K562 (cell line): ENCODE results near the gene KIT. TPM values are rescaled to one million over a fixed set of nuclear protein-coding genes. Genes with fewer than 3 reads are reported as not detected.

Source experiments
- ATAC-seq: fragments of 200-7000 bp; cut with Tn5 transposase; 3 replicates; pipeline ENCODE4 v1.9.1; 2020; ENCODE audit warnings: moderate library complexity
- BruUV-seq: library from RNA; stranded (reverse); fragments of 400-500 nt; replicated peaks from 2 replicates; lab custom pipeline; 2021; lab: Mats Ljungman, UMichigan
- CTCF ChIA-PET: fragments of 300-600 bp; formaldehyde crosslinking; extraction: SDS; loops from one replicate; lab custom pipeline; 2021; ENCODE audit warnings: low intra/inter-chr PET ratio; lab: Yijun Ruan, JAX
- POLR2A ChIA-PET: fragments of 300-600, 350-650 bp; sonication (Branson Sonifier 250); formaldehyde crosslinking; extraction: SDS; loops from one replicate; lab custom pipeline; 2021; ENCODE audit warnings: antibody characterized with exemption, inconsistent platforms; lab: Yijun Ruan, JAX
- DNase-seq, 4 experiments: peaks; one replicate each; pipeline versions ENCODE4 v3.0.0 to v3.0.0-alpha.2; 2011 to 2018; ENCODE audit warnings: low spot score in 3 of 4, mixed read lengths in 3 of 4; ENCODE audit errors: extremely low read depth in 1 of 4
- FAIRE-seq: peaks from 2 replicates; lab custom pipeline; 2011; peaks lifted over from hg19 to GRCh38; lab: Jason Lieb, UNC
- H2AFZ ChIP-seq: 2 replicates; pipeline ENCODE4 v1.6.0; 2011; ENCODE audit warnings: low read depth, low read length, control low read depth, inconsistent platforms
- H3K27ac ChIP-seq: fragments of 200-600 bp; 3 replicates; pipeline ENCODE4 v1.8.0; 2011; ENCODE audit warnings: low read depth, mild to moderate bottlenecking, control low read depth, inconsistent platforms, low read length, moderate library complexity, mixed read lengths; ENCODE audit errors: extremely low read depth
- H3K27me3 ChIP-seq, 2 experiments: fragments of 300-600 bp in 1 of 2; 2 replicates in 1 of 2; 3 replicates in 1 of 2; pipeline versions ENCODE4 v1.6.0 to v1.8.0; 2011; ENCODE audit warnings: inconsistent platforms in 2 of 2, low read length in 2 of 2, mild to moderate bottlenecking in 1 of 2, mixed read lengths in 1 of 2, moderate library complexity in 1 of 2; ENCODE audit not compliant: control insufficient read depth in 2 of 2, insufficient read depth in 2 of 2
- H3K36me3 ChIP-seq: fragments of 300-600 bp; 3 replicates; pipeline ENCODE4 v1.8.0; 2011; ENCODE audit warnings: mild to moderate bottlenecking, low read length, inconsistent platforms; ENCODE audit not compliant: control insufficient read depth, insufficient read depth
- H3K4me1 ChIP-seq, 2 experiments: fragments of 200-600 bp in 1 of 2; replicated peaks in 1 of 2; 2 replicates in 1 of 2; 3 replicates in 1 of 2; pipeline versions ENCODE4 v1.5.1 to v1.8.0; 2011; ENCODE audit warnings: inconsistent platforms in 2 of 2, low read length in 2 of 2, mild to moderate bottlenecking in 1 of 2, mixed read lengths in 1 of 2, moderate library complexity in 1 of 2; ENCODE audit not compliant: control insufficient read depth in 2 of 2, insufficient read depth in 2 of 2
- H3K4me2 ChIP-seq: 2 replicates; pipeline ENCODE4 v1.6.1; 2011; ENCODE audit warnings: low read length, control low read depth, inconsistent platforms, mixed read lengths; ENCODE audit not compliant: insufficient read depth
- H3K4me3 ChIP-seq: fragments of 200-600 bp; sonication (generic), shearing (Covaris generic); 2 replicates; pipeline ENCODE4 v1.5.1; 2016; ENCODE audit warnings: control low read depth, inconsistent platforms
- H3K79me2 ChIP-seq: fragments of 200-600 bp; 3 replicates; pipeline ENCODE4 v1.8.0; 2011; ENCODE audit warnings: low read length, inconsistent platforms; ENCODE audit not compliant: control insufficient read depth, insufficient read depth
- H3K9ac ChIP-seq, 2 experiments: 2 replicates each; pipeline versions ENCODE4 v1.6.0 to v1.6.1; 2011; ENCODE audit warnings: low read depth in 2 of 2, low read length in 2 of 2, control low read depth in 1 of 2, inconsistent platforms in 1 of 2, mild to moderate bottlenecking in 1 of 2, mixed read lengths in 1 of 2; ENCODE audit not compliant: insufficient read depth in 1 of 2
- H3K9me1 ChIP-seq: one replicate; pipeline ENCODE4 v1.6.0; 2011; ENCODE audit warnings: inconsistent platforms, mild to moderate bottlenecking, low read length, moderate library complexity; ENCODE audit not compliant: control insufficient read depth, insufficient read depth
- H3K9me3 ChIP-seq: replicated peaks from 2 replicates; pipeline ENCODE4 v1.5.1; 2011; ENCODE audit warnings: low read depth, low read length, inconsistent platforms; ENCODE audit not compliant: control insufficient read depth, insufficient read depth
- H4K20me1 ChIP-seq: replicated peaks from 2 replicates; pipeline ENCODE4 v1.6.1; 2011; ENCODE audit warnings: low read length, inconsistent platforms, mixed read lengths; ENCODE audit not compliant: control insufficient read depth, insufficient read depth
- ESRRA ChIP-seq: fragments of 450-650 bp; IDR thresholded peaks from 2 replicates; pipeline ENCODE4 v1.6.1; 2014; ENCODE audit warnings: low read depth, mild to moderate bottlenecking, moderate library complexity, borderline replicate concordance
- KDM2B ChIP-seq: fragments of 250-450 bp; sonication (Bioruptor Pico); IDR thresholded peaks from 2 replicates; pipeline ENCODE4 v1.8.0; 2021; ENCODE audit warnings: mild to moderate bottlenecking, moderate library complexity
- MEIS2 ChIP-seq: fragments of 450-650 bp; IDR thresholded peaks from 2 replicates; pipeline ENCODE4 v1.6.1; 2014; ENCODE audit warnings: mild to moderate bottlenecking; ENCODE audit not compliant: partially characterized antibody
- MTA1 ChIP-seq: fragments of 450-650 bp; IDR thresholded peaks from 2 replicates; pipeline ENCODE4 v1.6.1; 2017; ENCODE audit warnings: borderline replicate concordance
- SP2 ChIP-seq: IDR thresholded peaks from 2 replicates; pipeline ENCODE4 v1.6.1; 2011; ENCODE audit warnings: mild to moderate bottlenecking, low read depth, low read length, moderate library complexity; ENCODE audit not compliant: poor library complexity, severe bottlenecking; ENCODE audit errors: extremely low read depth
- SRSF3 ChIP-seq: fragments of 200-400 bp; formaldehyde crosslinking; IDR thresholded peaks from 2 replicates; pipeline ENCODE4 v1.6.1; 2016; ENCODE audit warnings: mild to moderate bottlenecking, low read length, moderate library complexity; ENCODE audit not compliant: insufficient read depth
- ZNF165 ChIP-seq: fragments of 250-450 bp; sonication (Bioruptor Pico); IDR thresholded peaks from 2 replicates; pipeline ENCODE4 v1.4.0; 2020; ENCODE audit warnings: borderline replicate concordance
- ZNF584 ChIP-seq: fragments of 200-800 bp; sonication (Bioruptor generic); IDR thresholded peaks from 2 replicates; pipeline ENCODE4 v1.6.1; 2016; ENCODE audit warnings: low read depth, mild to moderate bottlenecking, missing genetic modification characterization, missing compliant biosample characterization
- ZNF707 ChIP-seq: fragments of 250-450 bp; sonication (Bioruptor Pico); conservative IDR thresholded peaks from 2 replicates; pipeline ENCODE4 v1.8.0; 2022; ENCODE audit warnings: inconsistent platforms, mild to moderate bottlenecking, moderate library complexity
- WGBS: fragments of 100-300 bp; shearing (Covaris generic); methylation state at CpG from one replicate; pipeline ENCODE4 v1.1.6; 2016; ENCODE audit warnings: low coverage, mixed read lengths; ENCODE audit not compliant: insufficient coverage; ENCODE audit errors: missing lambda C conversion rate; 5-methylcytosine and 5-hydroxymethylcytosine counted together
- in situ Hi-C: fragments of 300-500 bp; cut with MboI; formaldehyde crosslinking; loops from 4 replicates; pipeline ENCODE4 v1.15.0; 2018; ENCODE audit warnings: inconsistent platforms, mixed read lengths
- intact Hi-C: fragments of 100-400 bp; cut with micrococcal nuclease; formaldehyde crosslinking; loops from 2 replicates; pipeline ENCODE4 v1.14.2; 2022
- polyA plus RNA-seq, 8 experiments: library from polyadenylated mRNA; depleted of rRNA in 4 of 8; stranded (reverse) in 5 of 8; unstranded in 3 of 8; fragments of >200 nt; fragmentation: Nextera tagmentation in 2 of 8; fragmentation: Illumina TruSeq in 1 of 8; extraction: Ambion mirVana in 2 of 8; extraction: Trizol in 1 of 8; gene quantifications; 2 replicates each; pipeline versions ENCODE4 v1.2.1 to v1.2.3, GENCODE V29; 2011 to 2014; ENCODE audit warnings: inconsistent platforms in 1 of 8, missing spikeins in 1 of 8
- total RNA-seq, 7 experiments: library from RNA; depleted of rRNA in 6 of 7; stranded (reverse); fragments of >200 nt in 6 of 7; fragmentation: Illumina TruSeq in 2 of 7; extraction: Trizol in 2 of 7; gene quantifications; 2 replicates each; pipeline versions ENCODE4 v1.2.1 to v1.2.3, GENCODE V29; 2011 to 2021; ENCODE audit warnings: low replicate concordance in 1 of 7
- TF ChIP-seq, protein P1 (sequence below): sonication (generic); formaldehyde crosslinking; IDR thresholded peaks from 2 replicates; pipeline ENCODE4 v1.8.0; 2023; ENCODE audit warnings: missing genetic modification reagents, mild to moderate bottlenecking, borderline replicate concordance

Gene KIT
- total and polyA plus RNA-seq, 9 of the 15 experiments (the other 6 are each of a cell fraction or from before 2014, with no cell fraction given), result 0.27 to 5.6 (median 0.57) TPM

DNA sequence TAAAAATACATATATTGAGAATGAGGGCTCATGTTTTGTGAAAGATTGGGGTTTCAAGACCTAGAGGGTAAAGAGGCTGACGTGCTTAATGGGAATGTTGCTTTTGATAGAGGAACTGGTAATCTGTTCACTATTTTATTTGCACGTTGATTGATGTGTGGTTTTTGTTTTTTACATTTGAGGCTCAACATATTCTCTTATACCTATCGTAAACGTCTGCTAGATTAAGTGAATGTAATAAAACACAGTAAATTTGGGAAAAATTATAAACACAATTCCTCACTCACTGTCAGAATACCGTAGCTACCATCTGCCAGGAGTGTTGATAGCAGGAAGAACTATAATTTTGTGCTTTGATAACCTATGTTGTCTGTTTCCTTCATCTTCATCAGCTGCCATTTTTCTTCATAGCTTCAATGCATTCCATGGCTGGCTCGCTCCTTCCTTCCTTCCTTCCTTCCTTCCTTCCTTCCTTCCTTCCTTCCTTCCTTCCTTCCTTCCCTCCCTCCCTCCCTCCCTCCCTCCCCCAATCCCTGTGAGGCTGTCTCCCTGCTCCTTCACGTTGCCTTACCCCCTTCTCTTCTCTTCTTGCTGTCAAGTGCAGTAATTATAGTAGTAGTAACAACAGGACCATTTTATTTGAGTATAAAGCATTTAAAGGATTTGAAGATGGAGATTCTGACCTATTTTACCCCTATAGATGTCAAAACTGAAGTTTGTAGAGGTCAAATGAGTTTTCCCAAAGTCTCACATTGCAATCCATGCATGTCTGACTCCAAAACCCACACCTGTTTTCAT lies 20.3 kb downstream of the KIT start:
- no peaks in the 10 kb centered on the region for H3K9me3 ChIP-seq
- intact Hi-C loops (no loop called here), in situ Hi-C loops (no loop called here)
- H3K79me2 ChIP-seq, result no peaks in the 10 kb centered on the region
- H3K27me3 ChIP-seq, result no peaks in the 10 kb centered on the region; a peak in 1 of 5 replicates
- no peak overlapping the region for H3K9ac ChIP-seq
- H3K36me3 ChIP-seq, result no peaks in the 10 kb centered on the region
- H3K27ac ChIP-seq, result no peak overlapping the region
- WGBS, result 22% methylated on average over 5 of the region's 7 CpGs
- no peak overlapping the region for H3K4me3 ChIP-seq
- BruUV-seq, result no TSS peak
- CTCF ChIA-PET, result no interaction called here
- no peaks in the 10 kb centered on the region for H3K9me1 ChIP-seq
- H3K4me1 ChIP-seq, result no peaks in the 10 kb centered on the region; a peak in 1 of 5 replicates
- no peaks in the 10 kb centered on the region for H4K20me1 ChIP-seq
- DNase-seq (no peak), ATAC-seq (no peak), FAIRE-seq (no peak)
- no peak overlapping the region for H3K4me2 ChIP-seq
- H2AFZ ChIP-seq, result no peak overlapping the region
- POLR2A ChIA-PET, result interaction anchor here (0.6 kb wide), 1 partner anchor 318 kb away, joined by 3 read pairs; no protein-coding TSS in a partner anchor
- TF ChIP-seq ZNF165 (no peak), MTA1 (no peak), ZNF707 (CRISPR knock-in tag) (no peak), SP2 (no peak), MEIS2 (no peak)

DNA sequence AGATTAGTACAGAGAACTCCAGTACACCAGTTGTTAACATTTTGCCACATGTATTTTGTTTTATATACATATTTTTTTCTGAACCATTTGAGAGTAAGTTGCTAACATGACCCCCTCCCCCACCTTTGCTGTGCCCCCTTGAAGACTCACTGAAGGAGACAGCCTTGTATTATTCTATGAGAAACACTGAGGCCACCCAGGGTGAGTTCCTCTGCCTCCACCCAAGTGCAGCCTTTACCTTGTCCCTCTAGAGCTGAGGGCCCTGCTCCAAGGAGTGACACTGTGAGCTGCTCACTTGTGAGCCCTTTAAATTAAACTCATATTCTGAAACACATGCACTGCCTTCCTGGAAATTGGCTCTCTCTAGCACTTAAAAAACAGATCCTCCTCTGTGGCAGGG lies 21.1 kb downstream of the KIT start:
- DNase-seq (no peak), ATAC-seq (no peak), FAIRE-seq (no peak)
- no peak overlapping the region for H3K27ac ChIP-seq
- no peaks in the 10 kb centered on the region; a peak in 1 of 5 replicates for H3K4me1 ChIP-seq
- H3K4me3 ChIP-seq, result no peak overlapping the region
- no peak overlapping the region for H2AFZ ChIP-seq
- no peak overlapping the region for H3K4me2 ChIP-seq
- intact Hi-C loops (no loop called here), in situ Hi-C loops (no loop called here)
- H4K20me1 ChIP-seq, result no peaks in the 10 kb centered on the region
- no TSS peak for BruUV-seq
- H3K9me1 ChIP-seq, result no peaks in the 10 kb centered on the region
- no peaks in the 10 kb centered on the region for H3K36me3 ChIP-seq
- ChIA-PET POLR2A (interaction anchor here (0.6 kb wide), 1 partner anchor 350 kb away, joined by 3 read pairs; no protein-coding TSS in a partner anchor), CTCF (no interaction called here)
- H3K9ac ChIP-seq, result no peak overlapping the region
- no peaks in the 10 kb centered on the region for H3K79me2 ChIP-seq
- H3K9me3 ChIP-seq, result no peaks in the 10 kb centered on the region
- no peaks in the 10 kb centered on the region; a peak in 1 of 5 replicates for H3K27me3 ChIP-seq
- TF ChIP-seq, protein P1, sequence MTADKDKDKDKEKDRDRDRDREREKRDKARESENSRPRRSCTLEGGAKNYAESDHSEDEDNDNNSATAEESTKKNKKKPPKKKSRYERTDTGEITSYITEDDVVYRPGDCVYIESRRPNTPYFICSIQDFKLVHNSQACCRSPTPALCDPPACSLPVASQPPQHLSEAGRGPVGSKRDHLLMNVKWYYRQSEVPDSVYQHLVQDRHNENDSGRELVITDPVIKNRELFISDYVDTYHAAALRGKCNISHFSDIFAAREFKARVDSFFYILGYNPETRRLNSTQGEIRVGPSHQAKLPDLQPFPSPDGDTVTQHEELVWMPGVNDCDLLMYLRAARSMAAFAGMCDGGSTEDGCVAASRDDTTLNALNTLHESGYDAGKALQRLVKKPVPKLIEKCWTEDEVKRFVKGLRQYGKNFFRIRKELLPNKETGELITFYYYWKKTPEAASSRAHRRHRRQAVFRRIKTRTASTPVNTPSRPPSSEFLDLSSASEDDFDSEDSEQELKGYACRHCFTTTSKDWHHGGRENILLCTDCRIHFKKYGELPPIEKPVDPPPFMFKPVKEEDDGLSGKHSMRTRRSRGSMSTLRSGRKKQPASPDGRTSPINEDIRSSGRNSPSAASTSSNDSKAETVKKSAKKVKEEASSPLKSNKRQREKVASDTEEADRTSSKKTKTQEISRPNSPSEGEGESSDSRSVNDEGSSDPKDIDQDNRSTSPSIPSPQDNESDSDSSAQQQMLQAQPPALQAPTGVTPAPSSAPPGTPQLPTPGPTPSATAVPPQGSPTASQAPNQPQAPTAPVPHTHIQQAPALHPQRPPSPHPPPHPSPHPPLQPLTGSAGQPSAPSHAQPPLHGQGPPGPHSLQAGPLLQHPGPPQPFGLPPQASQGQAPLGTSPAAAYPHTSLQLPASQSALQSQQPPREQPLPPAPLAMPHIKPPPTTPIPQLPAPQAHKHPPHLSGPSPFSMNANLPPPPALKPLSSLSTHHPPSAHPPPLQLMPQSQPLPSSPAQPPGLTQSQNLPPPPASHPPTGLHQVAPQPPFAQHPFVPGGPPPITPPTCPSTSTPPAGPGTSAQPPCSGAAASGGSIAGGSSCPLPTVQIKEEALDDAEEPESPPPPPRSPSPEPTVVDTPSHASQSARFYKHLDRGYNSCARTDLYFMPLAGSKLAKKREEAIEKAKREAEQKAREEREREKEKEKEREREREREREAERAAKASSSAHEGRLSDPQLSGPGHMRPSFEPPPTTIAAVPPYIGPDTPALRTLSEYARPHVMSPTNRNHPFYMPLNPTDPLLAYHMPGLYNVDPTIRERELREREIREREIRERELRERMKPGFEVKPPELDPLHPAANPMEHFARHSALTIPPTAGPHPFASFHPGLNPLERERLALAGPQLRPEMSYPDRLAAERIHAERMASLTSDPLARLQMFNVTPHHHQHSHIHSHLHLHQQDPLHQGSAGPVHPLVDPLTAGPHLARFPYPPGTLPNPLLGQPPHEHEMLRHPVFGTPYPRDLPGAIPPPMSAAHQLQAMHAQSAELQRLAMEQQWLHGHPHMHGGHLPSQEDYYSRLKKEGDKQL, result no peak
- TF ChIP-seq SRSF3, result no peak
- no peak for TF ChIP-seq KDM2B (CRISPR knock-in tag)
- no peak for TF ChIP-seq ESRRA
- TF ChIP-seq ZNF584 (CRISPR knock-in tag), result no peak
